B cell (primary cell): ENCODE data around the gene CCDC88C.

Source experiments
- EZH2 ChIP-seq: IDR thresholded peaks from 2 replicates; pipeline ENCODE4 v1.6.1; 2012; ENCODE audit warnings: borderline replicate concordance, low read depth, mild to moderate bottlenecking, moderate library complexity, low read length; ENCODE audit not compliant: insufficient read depth, poor library complexity, severe bottlenecking
- TF ChIP-seq, protein P1 (sequence below): fragments of 200-600 bp; IDR thresholded peaks from one replicate; pipeline ENCODE4 v1.8.0; 2022; ENCODE audit warnings: antibody characterized with exemption, mild to moderate bottlenecking

DNA sequence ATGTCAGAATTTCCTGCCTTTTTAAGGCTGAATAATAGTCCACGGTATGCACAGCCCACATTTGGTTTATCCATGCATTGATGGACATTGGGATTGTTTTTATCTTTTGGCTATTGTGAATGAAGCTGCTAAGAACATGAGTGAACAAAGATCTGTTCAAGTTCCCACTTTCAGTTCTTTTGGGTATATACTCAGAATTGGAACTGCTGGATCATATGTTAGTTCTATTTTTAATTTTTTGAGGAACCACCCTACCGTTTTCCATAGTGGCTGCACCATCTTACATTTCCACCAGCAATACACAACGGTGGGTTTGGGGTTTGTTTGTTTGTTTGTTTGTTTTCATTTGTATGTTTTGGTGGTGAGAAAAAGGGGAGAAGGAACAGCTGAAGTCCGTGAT lies 179.5 kb downstream of the CCDC88C start:
- no peak for TF ChIP-seq EZH2
- TF ChIP-seq, protein P1, sequence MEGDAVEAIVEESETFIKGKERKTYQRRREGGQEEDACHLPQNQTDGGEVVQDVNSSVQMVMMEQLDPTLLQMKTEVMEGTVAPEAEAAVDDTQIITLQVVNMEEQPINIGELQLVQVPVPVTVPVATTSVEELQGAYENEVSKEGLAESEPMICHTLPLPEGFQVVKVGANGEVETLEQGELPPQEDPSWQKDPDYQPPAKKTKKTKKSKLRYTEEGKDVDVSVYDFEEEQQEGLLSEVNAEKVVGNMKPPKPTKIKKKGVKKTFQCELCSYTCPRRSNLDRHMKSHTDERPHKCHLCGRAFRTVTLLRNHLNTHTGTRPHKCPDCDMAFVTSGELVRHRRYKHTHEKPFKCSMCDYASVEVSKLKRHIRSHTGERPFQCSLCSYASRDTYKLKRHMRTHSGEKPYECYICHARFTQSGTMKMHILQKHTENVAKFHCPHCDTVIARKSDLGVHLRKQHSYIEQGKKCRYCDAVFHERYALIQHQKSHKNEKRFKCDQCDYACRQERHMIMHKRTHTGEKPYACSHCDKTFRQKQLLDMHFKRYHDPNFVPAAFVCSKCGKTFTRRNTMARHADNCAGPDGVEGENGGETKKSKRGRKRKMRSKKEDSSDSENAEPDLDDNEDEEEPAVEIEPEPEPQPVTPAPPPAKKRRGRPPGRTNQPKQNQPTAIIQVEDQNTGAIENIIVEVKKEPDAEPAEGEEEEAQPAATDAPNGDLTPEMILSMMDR: no peak
